Activated CD8-positive, alpha-beta T cell treated with anti-CD3 and anti-CD28 coated beads for 36 hours (primary cell): ENCODE data around the gene CTSV. TPM values are rescaled to one million over a fixed set of nuclear protein-coding genes. Genes with fewer than 3 reads are reported as not detected.
"Not testable (repeated sequence)": the region's sequence is repeated elsewhere in the genome, so short reads cannot be mapped to it uniquely, and the experiment has no call there.

ENCODE experiments used
- ATAC-seq: fragments of 200-7000 bp; cut with Tn5 transposase; one replicate; pipeline ENCODE4 v1.10.0; 2021; ENCODE audit warnings: mild to moderate bottlenecking, moderate library complexity
- CTCF ChIA-PET: fragments of 350-600 bp; sonication (Branson Sonifier 250); formaldehyde crosslinking; loops from one replicate; lab custom pipeline; 2021; ENCODE audit warnings: antibody characterized with exemption; lab: Charles Lee
- POLR2A ChIA-PET: fragments of 350-600 bp; sonication (Branson Sonifier 250); formaldehyde crosslinking; loops from one replicate; lab custom pipeline; 2021; ENCODE audit warnings: antibody characterized with exemption; lab: Charles Lee
- DNase-seq: peaks from one replicate; pipeline ENCODE4 v3.0.0-alpha.2; 2020
- H3K27ac Mint-ChIP-seq: one replicate; pipeline ENCODE4 v1.8.0; 2021; ENCODE audit warnings: mild to moderate bottlenecking, mixed read lengths
- H3K27me3 Mint-ChIP-seq: one replicate; pipeline ENCODE4 v1.8.0; 2021; ENCODE audit warnings: mixed read lengths
- H3K36me3 Mint-ChIP-seq: one replicate; pipeline ENCODE4 v1.8.0; 2021; ENCODE audit warnings: low read depth, mixed read lengths
- H3K4me1 Mint-ChIP-seq: one replicate; pipeline ENCODE4 v1.8.0; 2021; ENCODE audit warnings: low read depth, mixed read lengths
- H3K4me3 Mint-ChIP-seq: one replicate; pipeline ENCODE4 v1.8.0; 2021; ENCODE audit warnings: mild to moderate bottlenecking, moderate library complexity, mixed read lengths
- H3K9me3 Mint-ChIP-seq: one replicate; pipeline ENCODE4 v1.8.0; 2021; ENCODE audit warnings: mixed read lengths
- intact Hi-C: fragments of 100-400 bp; cut with micrococcal nuclease; formaldehyde crosslinking; loops from one replicate; pipeline ENCODE4 v1.10.0; 2022
- total RNA-seq, 2 experiments: library from RNA; stranded (reverse); gene quantifications; one replicate each; pipeline ENCODE4 v1.2.3, GENCODE V29; 2021
- TF ChIP-seq, protein P1 (sequence below): fragments of 200-600 bp; IDR thresholded peaks from one replicate; pipeline ENCODE4 v1.8.0; 2022; ENCODE audit warnings: antibody characterized with exemption, mild to moderate bottlenecking

The CTSV gene
- total RNA-seq, 2 experiments from 2014 or later: 0.16 to 0.34 TPM

DNA sequence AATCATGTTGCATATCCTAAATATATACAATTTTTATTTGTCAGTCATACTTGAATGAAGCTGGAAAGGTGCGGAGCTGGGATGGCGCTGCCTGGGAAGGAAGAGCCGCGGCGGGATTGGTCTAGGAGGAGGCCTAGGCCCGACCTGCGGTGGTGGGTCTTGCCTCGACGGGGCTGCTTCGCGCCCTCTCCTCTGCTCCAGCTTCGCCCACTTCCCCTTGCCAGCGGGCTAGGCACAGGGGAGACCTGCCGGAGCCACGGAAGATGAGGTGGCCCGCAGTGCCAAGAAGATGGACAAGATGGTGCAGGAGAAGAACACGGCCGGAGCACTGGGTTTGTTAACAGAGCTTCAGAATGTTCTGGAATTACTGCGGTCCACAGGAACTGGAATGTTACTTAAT, 28.5 kb upstream of the CTSV start:
- ChIA-PET POLR2A (no interaction called here), CTCF (no interaction called here)
- Mint-ChIP-seq H3K9me3 (peaks cover 9% of the 10 kb centered on the region), H3K36me3 (no peaks in the 10 kb centered on the region), H3K4me1 (peaks cover 4% of the 10 kb centered on the region), H3K27me3 (peaks cover 10% of the 10 kb centered on the region), H3K27ac (no peak overlapping the region), H3K4me3 (no peak overlapping the region)
- no peak for DNase-seq
- ATAC-seq: no peak
- intact Hi-C loops: no loop called here
- TF ChIP-seq, protein P1, sequence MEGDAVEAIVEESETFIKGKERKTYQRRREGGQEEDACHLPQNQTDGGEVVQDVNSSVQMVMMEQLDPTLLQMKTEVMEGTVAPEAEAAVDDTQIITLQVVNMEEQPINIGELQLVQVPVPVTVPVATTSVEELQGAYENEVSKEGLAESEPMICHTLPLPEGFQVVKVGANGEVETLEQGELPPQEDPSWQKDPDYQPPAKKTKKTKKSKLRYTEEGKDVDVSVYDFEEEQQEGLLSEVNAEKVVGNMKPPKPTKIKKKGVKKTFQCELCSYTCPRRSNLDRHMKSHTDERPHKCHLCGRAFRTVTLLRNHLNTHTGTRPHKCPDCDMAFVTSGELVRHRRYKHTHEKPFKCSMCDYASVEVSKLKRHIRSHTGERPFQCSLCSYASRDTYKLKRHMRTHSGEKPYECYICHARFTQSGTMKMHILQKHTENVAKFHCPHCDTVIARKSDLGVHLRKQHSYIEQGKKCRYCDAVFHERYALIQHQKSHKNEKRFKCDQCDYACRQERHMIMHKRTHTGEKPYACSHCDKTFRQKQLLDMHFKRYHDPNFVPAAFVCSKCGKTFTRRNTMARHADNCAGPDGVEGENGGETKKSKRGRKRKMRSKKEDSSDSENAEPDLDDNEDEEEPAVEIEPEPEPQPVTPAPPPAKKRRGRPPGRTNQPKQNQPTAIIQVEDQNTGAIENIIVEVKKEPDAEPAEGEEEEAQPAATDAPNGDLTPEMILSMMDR: no peak

DNA sequence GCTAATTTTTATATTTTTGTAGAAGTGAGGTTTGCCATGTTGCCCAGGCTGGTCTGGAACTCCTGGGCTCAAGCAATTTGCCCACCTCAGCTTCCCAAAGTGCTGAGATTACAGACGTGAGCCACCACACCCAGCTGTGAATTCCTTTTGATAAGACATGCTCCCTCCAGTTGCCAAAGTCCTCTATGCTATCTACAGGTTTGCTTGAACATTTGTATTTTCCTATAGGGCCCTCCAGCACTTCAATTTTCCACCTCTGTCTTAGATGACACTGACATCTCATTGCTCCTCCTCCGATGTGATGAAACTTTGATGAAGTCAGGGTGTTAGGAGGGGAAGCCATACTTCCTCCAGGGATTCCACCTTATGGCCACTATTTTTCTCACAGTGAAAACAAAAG, 25.2 kb upstream of the CTSV start:
- intact Hi-C loops: no loop called here
- DNase-seq (no peak), ATAC-seq (no peak)
- TF ChIP-seq, protein P1: no peak
- peaks cover 8% of the 10 kb centered on the region for H3K27me3 Mint-ChIP-seq
- H3K4me3 Mint-ChIP-seq: no peak overlapping the region
- no peaks in the 10 kb centered on the region for H3K36me3 Mint-ChIP-seq
- ChIA-PET POLR2A (no interaction called here), CTCF (interaction anchor here (1.6 kb wide), 1 partner anchor 24 kb away, joined by 3 read pairs; no protein-coding TSS in a partner anchor)
- H3K9me3 Mint-ChIP-seq: peaks cover 9% of the 10 kb centered on the region
- H3K4me1 Mint-ChIP-seq: peaks cover 16% of the 10 kb centered on the region
- H3K27ac Mint-ChIP-seq: no peak overlapping the region

DNA sequence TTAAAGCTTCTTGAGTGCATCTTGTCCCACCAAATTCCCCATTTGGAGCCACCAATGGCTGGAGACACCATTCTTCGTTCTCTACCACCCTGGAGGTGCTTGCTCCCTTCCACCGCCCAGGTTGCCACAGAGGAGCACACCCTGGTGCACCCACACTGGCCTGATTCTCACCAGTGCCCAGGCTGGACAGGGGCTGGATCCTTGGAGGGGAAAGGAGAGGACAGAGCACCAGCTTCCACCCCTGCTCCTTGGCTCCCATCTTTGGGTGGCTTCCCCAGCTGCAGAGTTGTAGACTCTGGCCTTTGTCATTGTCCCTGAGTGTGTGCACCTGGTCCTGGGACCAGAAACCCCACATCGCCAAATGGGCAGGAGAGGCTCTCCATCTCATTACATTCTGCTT, 21.9 kb upstream of the CTSV start:
- DNase-seq (no peak), ATAC-seq (no peak)
- H3K27ac Mint-ChIP-seq: no peak overlapping the region
- H3K27me3 Mint-ChIP-seq: peaks cover 15% of the 10 kb centered on the region
- CTCF ChIA-PET: interaction anchor here (1.2 kb wide), 1 partner anchor 204 kb away, joined by 3 read pairs; no protein-coding TSS in a partner anchor
- peaks cover 2% of the 10 kb centered on the region for H3K9me3 Mint-ChIP-seq
- H3K4me3 Mint-ChIP-seq: no peak overlapping the region
- POLR2A ChIA-PET: no interaction called here
- TF ChIP-seq, protein P1: no peak
- H3K36me3 Mint-ChIP-seq: no peaks in the 10 kb centered on the region
- peaks cover 16% of the 10 kb centered on the region for H3K4me1 Mint-ChIP-seq
- intact Hi-C loops: no loop called here

DNA sequence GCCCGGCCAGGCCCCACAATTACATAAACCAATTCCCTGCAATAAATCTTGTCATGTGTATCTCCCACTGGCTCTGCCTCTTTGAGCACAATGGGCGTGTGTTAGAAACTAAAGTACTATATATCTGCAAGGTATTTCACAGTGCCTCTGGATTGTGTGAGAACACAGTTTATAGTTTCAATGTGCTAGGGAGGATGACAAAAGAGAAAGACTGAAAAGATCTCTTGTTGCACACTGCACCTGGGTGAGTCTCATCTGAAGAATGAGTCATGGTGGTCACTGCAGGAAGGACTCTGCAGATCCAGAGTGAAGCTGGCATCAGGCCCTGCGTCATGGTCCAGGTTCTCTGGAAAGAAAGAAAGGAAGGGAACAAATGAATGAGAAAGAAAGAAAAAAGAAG, 20.7 kb upstream of the CTSV start:
- ChIA-PET POLR2A (no interaction called here), CTCF (interaction anchor here (0.7 to 1.2 kb wide), 2 partner anchors 19 to 203 kb away, joined by 3 read pairs; no protein-coding TSS in a partner anchor)
- DNase-seq (peak; percentile 7), ATAC-seq (peak; percentile 42)
- no peak overlapping the region for H3K27ac Mint-ChIP-seq
- H3K4me1 Mint-ChIP-seq: peaks cover 16% of the 10 kb centered on the region
- TF ChIP-seq, protein P1: no peak
- intact Hi-C loops: no loop called here
- no peak overlapping the region for H3K4me3 Mint-ChIP-seq
- no peaks in the 10 kb centered on the region for H3K9me3 Mint-ChIP-seq
- peaks cover 17% of the 10 kb centered on the region for H3K27me3 Mint-ChIP-seq
- no peaks in the 10 kb centered on the region for H3K36me3 Mint-ChIP-seq

GRCh38 chr9:97057651-97058050, 18.7 kb upstream of the CTSV start:
- TF ChIP-seq, protein P1: no peak
- Mint-ChIP-seq H3K4me3 (no peak overlapping the region), H3K9me3 (no peaks in the 10 kb centered on the region), H3K27ac (no peak overlapping the region), H3K27me3 (peaks cover 23% of the 10 kb centered on the region), H3K4me1 (peaks cover 13% of the 10 kb centered on the region), H3K36me3 (no peaks in the 10 kb centered on the region)
- ChIA-PET CTCF (no interaction called here), POLR2A (no interaction called here)
- no peak for ATAC-seq
- DNase-seq: no peak
- intact Hi-C loops: no loop called here

DNA sequence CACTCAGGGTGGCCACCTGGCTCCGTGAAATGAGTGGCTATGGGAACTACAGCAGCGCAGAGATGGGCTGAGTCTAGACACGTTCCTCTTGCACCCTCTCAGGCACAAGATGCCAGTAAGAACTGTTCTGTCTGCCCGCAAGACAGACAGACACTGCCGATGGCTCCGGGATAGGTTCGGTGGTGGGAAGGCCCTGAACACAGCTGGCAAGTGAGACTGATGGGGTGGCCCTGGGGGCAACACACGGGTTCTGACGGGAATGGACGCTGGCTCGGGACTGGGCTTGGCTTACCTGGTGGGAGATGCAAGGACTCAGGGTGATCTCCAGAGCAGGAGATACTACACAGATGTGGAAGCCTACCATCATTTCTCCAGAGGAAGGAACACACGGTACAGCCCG, 16.9 kb upstream of the CTSV start:
- POLR2A ChIA-PET, H3K4me3 Mint-ChIP-seq, H3K27ac Mint-ChIP-seq, intact Hi-C loops, ATAC-seq, H3K4me1 Mint-ChIP-seq, H3K9me3 Mint-ChIP-seq, H3K36me3 Mint-ChIP-seq, CTCF ChIA-PET, DNase-seq: not testable (repeated sequence)
- peaks cover 35% of the 10 kb centered on the region for H3K27me3 Mint-ChIP-seq
